Daoy (cell line): Measurements from ENCODE around the gene NTN5. TPM values are rescaled to one million over a fixed set of nuclear protein-coding genes. Genes with fewer than 3 reads are reported as not detected.
A peak's percentile ranks its signal among the peaks of the same experiment; 100 is the strongest.
"Not testable (repeated sequence)": the region's sequence is repeated elsewhere in the genome, so short reads cannot be mapped to it uniquely, and the experiment has no call there.

Experiments used
- DNase-seq: peaks from one replicate; pipeline ENCODE4 v3.0.0-alpha.2; 2015; ENCODE audit warnings: low read depth
- total RNA-seq: library from RNA; depleted of rRNA; stranded (reverse); fragments of >200 nt; shearing (Covaris generic); gene quantifications from 2 replicates; pipeline ENCODE4 v1.2.3, GENCODE V29; 2014

The NTN5 gene
- total RNA-seq, 1 experiment from 2014 or later, result not detected

- peak; percentile 88 for DNase-seq
These were observed 25.2 kb upstream of the NTN5 start for GRCh38 chr19:48698046-48698445.

- no peak for DNase-seq
These were observed 23.7 kb upstream of the NTN5 start for GRCh38 chr19:48696353-48697010.

- DNase-seq, result no peak
These were observed 23.0 kb upstream of the NTN5 start, which contains the start of gene FUT2 for GRCh38 chr19:48695743-48696352. Gene FUT2 (plus strand): TSS chr19:48695971. CDS start chr19:48702957, 6,986 bp downstream.

GRCh38 chr19:48693629-48694028 lies 20.8 kb upstream of the NTN5 start:
- DNase-seq, result not testable (repeated sequence)

- DNase-seq, result no peak
These were observed 16.6 kb upstream of the NTN5 start for GRCh38 chr19:48689449-48689848.

- no peak for DNase-seq
These were observed 15.0 kb upstream of the NTN5 start for GRCh38 chr19:48687776-48688175.

GRCh38 chr19:48686637-48687036 lies 13.8 kb upstream of the NTN5 start:
- DNase-seq, result not testable (repeated sequence)

GRCh38 chr19:48686088-48686487 lies 13.3 kb upstream of the NTN5 start:
- no peak for DNase-seq

GRCh38 chr19:48685583-48685982 lies 12.8 kb upstream of the NTN5 start:
- DNase-seq, result peak; percentile 43

GRCh38 chr19:48683349-48683748 lies 10.5 kb upstream of the NTN5 start:
- DNase-seq, result peak; percentile 33

GRCh38 chr19:48681127-48681470 lies 8.3 kb upstream of the NTN5 start:
- peak; percentile 96 for DNase-seq

- DNase-seq, result no peak
These were observed 7.8 kb upstream of the NTN5 start for GRCh38 chr19:48680436-48681126.

- not testable (repeated sequence) for DNase-seq
These were observed 7.2 kb upstream of the NTN5 start for GRCh38 chr19:48680006-48680405.

GRCh38 chr19:48678201-48678600 lies 5.4 kb upstream of the NTN5 start:
- no peak for DNase-seq

- no peak for DNase-seq
These were observed 4.1 kb upstream of the NTN5 start for GRCh38 chr19:48676887-48677286.

- no peak for DNase-seq
These were observed 3.7 kb upstream of the NTN5 start for GRCh38 chr19:48676487-48676886.

GRCh38 chr19:48674921-48675824 lies 2.4 kb upstream of the NTN5 start:
- DNase-seq, result peak; percentile 83

GRCh38 chr19:48674216-48674809 lies 1.5 kb upstream of the NTN5 start:
- DNase-seq, result no peak

GRCh38 chr19:48673436-48674100 lies 751 bp upstream of the NTN5 start:
- DNase-seq, result no peak

- DNase-seq, result no peak
These were observed 1.3 kb downstream of the NTN5 start for GRCh38 chr19:48671446-48671995.
